PC-9 (cell line): ENCODE data around the gene PIPOX. TPM values are rescaled to one million over a fixed set of nuclear protein-coding genes. Genes with fewer than 3 reads are reported as not detected.

Experiments
- BruUV-seq: library from RNA; stranded (reverse); fragments of 400-500 nt; replicated peaks from 2 replicates; lab custom pipeline; 2021; lab: Mats Ljungman, UMichigan
- CTCF ChIA-PET: fragments of 300-600 bp; sonication (Branson Sonifier 250); formaldehyde crosslinking; loops from one replicate; lab custom pipeline; 2022; ENCODE audit warnings: antibody characterized with exemption; lab: Charles Lee
- POLR2A ChIA-PET: fragments of 300-600 bp; sonication (Branson Sonifier 250); formaldehyde crosslinking; loops from one replicate; lab custom pipeline; 2022; ENCODE audit warnings: antibody characterized with exemption; ENCODE audit not compliant: unreplicated experiment; lab: Charles Lee
- DNase-seq, 2 experiments: peaks; one replicate each; pipeline versions ENCODE4 v3.0.0 to v3.0.0-alpha.2; 2015 to 2022; ENCODE audit warnings: mixed read lengths in 1 of 2
- H2AFZ ChIP-seq: fragments of 200-600 bp; sonication (generic); 2 replicates; pipeline ENCODE4 v1.8.1; 2017; ENCODE audit warnings: antibody characterized with exemption
- H3F3A ChIP-seq: fragments of 200-600 bp; sonication (generic); 2 replicates; pipeline ENCODE4 v1.8.1; 2017; ENCODE audit warnings: antibody characterized with exemption, mild to moderate bottlenecking, low read depth; ENCODE audit not compliant: insufficient read depth
- H3K27ac ChIP-seq: fragments of 200-600 bp; sonication (generic); 2 replicates; pipeline ENCODE4 v1.6.1; 2016; ENCODE audit warnings: mixed run types
- H3K27me3 ChIP-seq: fragments of 200-600 bp; sonication (generic); 2 replicates; pipeline ENCODE4 v1.6.1; 2016; ENCODE audit warnings: low read depth, mixed run types; ENCODE audit not compliant: insufficient read depth
- H3K36me3 ChIP-seq: fragments of 200-600 bp; sonication (generic); 2 replicates; pipeline ENCODE4 v1.6.1; 2016; ENCODE audit warnings: low read depth, mixed run types
- H3K4me1 ChIP-seq: fragments of 200-600 bp; sonication (generic); replicated peaks from 2 replicates; pipeline ENCODE4 v1.6.1; 2016; ENCODE audit warnings: mixed run types; ENCODE audit not compliant: insufficient read depth
- H3K4me2 ChIP-seq: fragments of 200-600 bp; sonication (generic); 2 replicates; pipeline ENCODE4 v1.6.1; 2017; ENCODE audit warnings: mixed run types
- H3K4me3 ChIP-seq: fragments of 200-600 bp; sonication (generic); 2 replicates; pipeline ENCODE4 v1.6.1; 2016; ENCODE audit warnings: mixed run types
- H3K79me2 ChIP-seq: fragments of 200-600 bp; sonication (generic); 2 replicates; pipeline ENCODE4 v1.6.1; 2017; ENCODE audit warnings: low read depth, mixed run types
- H3K9me2 ChIP-seq: fragments of 200-600 bp; sonication (generic); 2 replicates; pipeline ENCODE4 v1.8.1; 2017; ENCODE audit warnings: mild to moderate bottlenecking; ENCODE audit not compliant: insufficient read depth
- H3K9me3 ChIP-seq: fragments of 200-600 bp; sonication (generic); 2 replicates; pipeline ENCODE4 v1.8.1; 2016; ENCODE audit warnings: low read depth; ENCODE audit not compliant: insufficient read depth
- H4K20me1 ChIP-seq: fragments of 200-600 bp; sonication (generic); 2 replicates; pipeline ENCODE4 v1.8.1; 2017; ENCODE audit not compliant: insufficient read depth
- EZH2 ChIP-seq: fragments of 200-600 bp; sonication (generic); IDR thresholded peaks from 2 replicates; pipeline ENCODE4 v1.8.0; 2017; ENCODE audit warnings: antibody characterized with exemption, low read depth
- intact Hi-C: fragments of 100-400 bp; cut with micrococcal nuclease; formaldehyde crosslinking; loops from one replicate; pipeline ENCODE4 v1.10.0; 2022; ENCODE audit not compliant: unreplicated experiment
- total RNA-seq: library from RNA; stranded (reverse); gene quantifications from 2 replicates; pipeline ENCODE4 v1.2.3, GENCODE V29; 2021
- TF ChIP-seq, protein P1 (sequence below): fragments of 200-600 bp; sonication (generic); conservative IDR thresholded peaks from 2 replicates; pipeline ENCODE4 v1.6.1; 2017; ENCODE audit warnings: mixed run types, antibody characterized with exemption, mild to moderate bottlenecking, moderate library complexity

Gene PIPOX
- total RNA-seq, 1 experiment from 2014 or later, result 2.8 TPM

DNA sequence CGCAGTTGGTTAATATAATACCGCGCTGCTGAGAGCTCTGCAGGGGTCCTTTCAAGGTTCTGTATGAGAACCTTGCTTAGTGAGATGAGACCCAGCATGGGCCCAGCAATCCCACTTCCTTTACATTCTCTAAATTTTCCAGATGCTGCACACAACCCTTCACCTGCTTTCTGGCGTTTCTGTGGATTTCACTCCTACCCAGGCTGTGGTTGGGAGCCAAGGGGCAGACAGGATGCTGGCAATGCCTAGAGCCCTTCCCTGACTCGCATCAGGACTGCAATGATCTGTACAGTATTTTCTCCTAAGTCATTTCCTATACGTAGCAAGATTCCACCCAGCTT lies 10.1 kb upstream of the PIPOX start:
- ChIA-PET POLR2A (no interaction called here), CTCF (no interaction called here)
- Histone ChIP-seq H3K4me1 (no peaks in the 10 kb centered on the region), H3K9me2 (no peaks in the 10 kb centered on the region), H3K4me3 (no peak overlapping the region), H3K36me3 (no peaks in the 10 kb centered on the region), H3K27ac (no peak overlapping the region), H3K4me2 (no peak overlapping the region), H3K79me2 (no peaks in the 10 kb centered on the region), H3F3A (no peaks in the 10 kb centered on the region), H4K20me1 (no peaks in the 10 kb centered on the region), H3K27me3 (peaks cover 100% of the 10 kb centered on the region), H2AFZ (no peak overlapping the region), H3K9me3 (peaks cover 10% of the 10 kb centered on the region; the same call in 1 of the 2 replicates)
- TF ChIP-seq EZH2, result no peak
- TF ChIP-seq, protein P1, sequence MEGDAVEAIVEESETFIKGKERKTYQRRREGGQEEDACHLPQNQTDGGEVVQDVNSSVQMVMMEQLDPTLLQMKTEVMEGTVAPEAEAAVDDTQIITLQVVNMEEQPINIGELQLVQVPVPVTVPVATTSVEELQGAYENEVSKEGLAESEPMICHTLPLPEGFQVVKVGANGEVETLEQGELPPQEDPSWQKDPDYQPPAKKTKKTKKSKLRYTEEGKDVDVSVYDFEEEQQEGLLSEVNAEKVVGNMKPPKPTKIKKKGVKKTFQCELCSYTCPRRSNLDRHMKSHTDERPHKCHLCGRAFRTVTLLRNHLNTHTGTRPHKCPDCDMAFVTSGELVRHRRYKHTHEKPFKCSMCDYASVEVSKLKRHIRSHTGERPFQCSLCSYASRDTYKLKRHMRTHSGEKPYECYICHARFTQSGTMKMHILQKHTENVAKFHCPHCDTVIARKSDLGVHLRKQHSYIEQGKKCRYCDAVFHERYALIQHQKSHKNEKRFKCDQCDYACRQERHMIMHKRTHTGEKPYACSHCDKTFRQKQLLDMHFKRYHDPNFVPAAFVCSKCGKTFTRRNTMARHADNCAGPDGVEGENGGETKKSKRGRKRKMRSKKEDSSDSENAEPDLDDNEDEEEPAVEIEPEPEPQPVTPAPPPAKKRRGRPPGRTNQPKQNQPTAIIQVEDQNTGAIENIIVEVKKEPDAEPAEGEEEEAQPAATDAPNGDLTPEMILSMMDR, result no peak
- BruUV-seq, result no TSS peak
- no peak for DNase-seq
- intact Hi-C loops, result no loop called here

DNA sequence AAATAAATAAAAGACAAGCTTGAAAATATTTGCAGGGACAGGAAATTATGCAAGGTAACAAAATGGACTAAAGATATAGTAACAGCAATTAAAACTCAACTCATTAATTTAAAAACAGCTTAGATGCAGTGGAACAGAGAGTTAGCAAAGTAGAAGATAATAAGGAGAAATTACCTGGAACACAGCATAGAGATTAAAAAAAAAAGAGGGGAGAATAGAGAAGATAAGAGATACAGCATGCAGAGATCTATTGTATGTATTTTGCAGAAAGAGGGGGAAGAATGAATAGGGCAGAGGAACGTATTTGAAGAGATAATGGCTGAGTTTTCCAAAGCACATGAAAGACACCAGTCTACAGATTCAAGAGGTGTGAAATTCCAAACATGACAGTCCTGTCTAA lies 8.4 kb upstream of the PIPOX start:
- Histone ChIP-seq H3K4me3 (no peak overlapping the region), H3K4me1 (no peaks in the 10 kb centered on the region), H3F3A (no peaks in the 10 kb centered on the region), H3K36me3 (no peaks in the 10 kb centered on the region), H3K79me2 (no peaks in the 10 kb centered on the region), H3K27me3 (peaks cover 97% of the 10 kb centered on the region), H2AFZ (no peak overlapping the region), H4K20me1 (no peaks in the 10 kb centered on the region), H3K4me2 (no peak overlapping the region), H3K9me3 (peaks cover 10% of the 10 kb centered on the region; the same call in 1 of the 2 replicates), H3K27ac (no peak overlapping the region), H3K9me2 (no peaks in the 10 kb centered on the region)
- ChIA-PET POLR2A (no interaction called here), CTCF (no interaction called here)
- no TSS peak for BruUV-seq
- intact Hi-C loops, result no loop called here
- TF ChIP-seq EZH2, result no peak
- TF ChIP-seq, protein P1, result no peak
- DNase-seq, result no peak

DNA sequence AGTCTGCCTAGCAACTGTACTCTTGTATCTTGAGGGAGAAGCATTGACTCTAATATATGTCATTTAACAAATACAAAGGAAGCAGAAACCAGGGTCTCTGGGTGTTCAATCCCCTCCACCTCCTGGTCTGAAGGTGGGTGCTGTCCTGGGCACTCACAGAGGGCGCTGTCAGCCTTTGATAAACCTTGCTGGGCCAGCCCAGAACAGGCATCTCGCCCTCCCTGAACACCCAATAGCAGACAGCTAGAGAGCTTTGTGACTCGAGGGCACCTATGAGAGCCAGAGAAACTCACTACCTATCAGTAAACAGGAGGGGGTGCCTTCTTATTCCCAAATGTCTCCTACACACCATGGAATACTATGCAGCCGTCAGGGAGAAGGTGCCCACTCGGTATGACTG lies 6.4 kb upstream of the PIPOX start:
- no peaks in the 10 kb centered on the region for H3K79me2 ChIP-seq
- H4K20me1 ChIP-seq, result no peaks in the 10 kb centered on the region
- no peak overlapping the region for H3K4me3 ChIP-seq
- H3K36me3 ChIP-seq, result no peaks in the 10 kb centered on the region
- peaks cover 10% of the 10 kb centered on the region; the same call in 1 of the 2 replicates for H3K9me3 ChIP-seq
- H3K4me1 ChIP-seq, result no peaks in the 10 kb centered on the region
- H3K27ac ChIP-seq, result no peak overlapping the region
- intact Hi-C loops, result no loop called here
- TF ChIP-seq, protein P1, result no peak
- no peak for TF ChIP-seq EZH2
- H3K27me3 ChIP-seq, result peaks cover 77% of the 10 kb centered on the region
- H2AFZ ChIP-seq, result no peak overlapping the region
- ChIA-PET CTCF (no interaction called here), POLR2A (no interaction called here)
- no TSS peak for BruUV-seq
- no peaks in the 10 kb centered on the region for H3K9me2 ChIP-seq
- H3F3A ChIP-seq, result no peaks in the 10 kb centered on the region
- no peak for DNase-seq
- no peak overlapping the region for H3K4me2 ChIP-seq
